HCT116 (cell line): ENCODE results near the gene DAP.

Experiments
- CBX3 ChIP-seq: IDR thresholded peaks from 2 replicates; pipeline ENCODE4 v1.6.1; 2012; ENCODE audit warnings: low read depth
- CEBPB ChIP-seq: IDR thresholded peaks from 2 replicates; pipeline ENCODE4 v1.6.1; 2012; ENCODE audit warnings: low read depth
- ELF1 ChIP-seq: IDR thresholded peaks from 2 replicates; pipeline ENCODE4 v1.6.1; 2012; ENCODE audit warnings: low read depth, borderline replicate concordance
- MAX ChIP-seq: IDR thresholded peaks from 2 replicates; pipeline ENCODE4 v1.6.1; 2012
- POLR2A ChIP-seq: IDR thresholded peaks from 2 replicates; pipeline ENCODE4 v1.7.0; 2011; ENCODE audit warnings: borderline replicate concordance; ENCODE audit not compliant: insufficient read depth, insufficient read length; ENCODE audit errors: extremely low read depth
- POLR2AphosphoS5 ChIP-seq: IDR thresholded peaks from 2 replicates; pipeline ENCODE4 v1.6.1; 2011; ENCODE audit warnings: mild to moderate bottlenecking, low read depth, low read length, moderate library complexity
- SIN3A ChIP-seq: IDR thresholded peaks from 2 replicates; pipeline ENCODE4 v1.6.1; 2012; ENCODE audit warnings: low read depth
- SP1 ChIP-seq: IDR thresholded peaks from 2 replicates; pipeline ENCODE4 v1.6.1; 2012; ENCODE audit warnings: low read depth
- SRF ChIP-seq: IDR thresholded peaks from 2 replicates; pipeline ENCODE4 v1.6.1; 2012; ENCODE audit warnings: low read depth
- YY1 ChIP-seq: IDR thresholded peaks from 2 replicates; pipeline ENCODE4 v1.6.1; 2011; ENCODE audit warnings: low read length, low read depth, moderate library complexity, mild to moderate bottlenecking; ENCODE audit not compliant: insufficient replicate concordance; ENCODE audit errors: extremely low read depth
- ZNF274 ChIP-seq: fragments of 200-500 bp; sonication (Bioruptor generic); IDR thresholded peaks from 2 replicates; pipeline ENCODE4 v1.6.1; 2014; ENCODE audit warnings: mild to moderate bottlenecking, low read depth, low read length, inconsistent platforms
- TF ChIP-seq, protein P1 (sequence below), 3 experiments: fragments of 200-600 bp in 1 of 3; sonication (generic) in 1 of 3; IDR thresholded peaks in 2 of 3; conservative IDR thresholded peaks in 1 of 3; 2 replicates each; pipeline ENCODE4 v1.5.1; 2012 to 2017; ENCODE audit warnings: low read depth in 2 of 3, low read length in 2 of 3, antibody characterized with exemption in 1 of 3, borderline replicate concordance in 1 of 3, control low read depth in 1 of 3, mild to moderate bottlenecking in 1 of 3, mixed read lengths in 1 of 3, mixed run types in 1 of 3, moderate library complexity in 1 of 3; ENCODE audit not compliant: insufficient read depth in 1 of 3
- TF ChIP-seq, protein P2 (sequence below): IDR thresholded peaks from 2 replicates; pipeline ENCODE4 v1.6.1; 2012; ENCODE audit warnings: low read depth

DNA sequence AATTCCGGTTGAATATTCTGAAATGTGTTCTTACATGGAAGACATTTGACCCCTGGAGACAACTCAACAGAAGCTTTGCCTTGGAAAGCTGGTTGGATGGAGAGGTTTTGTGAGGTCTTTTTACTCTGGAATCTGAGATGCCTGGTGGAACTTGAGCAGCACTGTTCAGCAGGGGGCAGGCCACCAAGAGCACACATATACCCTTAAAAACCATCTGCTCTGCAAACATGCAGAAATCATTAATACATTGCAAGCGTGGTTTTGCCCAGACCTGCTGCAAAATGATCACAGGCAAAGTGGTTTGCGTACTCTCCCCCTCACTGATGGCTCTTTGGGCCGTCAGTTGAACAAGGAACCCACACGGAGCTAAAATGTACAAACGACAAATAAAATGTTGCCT is 32.8 kb upstream of the DAP start:
- TF ChIP-seq, protein P1, sequence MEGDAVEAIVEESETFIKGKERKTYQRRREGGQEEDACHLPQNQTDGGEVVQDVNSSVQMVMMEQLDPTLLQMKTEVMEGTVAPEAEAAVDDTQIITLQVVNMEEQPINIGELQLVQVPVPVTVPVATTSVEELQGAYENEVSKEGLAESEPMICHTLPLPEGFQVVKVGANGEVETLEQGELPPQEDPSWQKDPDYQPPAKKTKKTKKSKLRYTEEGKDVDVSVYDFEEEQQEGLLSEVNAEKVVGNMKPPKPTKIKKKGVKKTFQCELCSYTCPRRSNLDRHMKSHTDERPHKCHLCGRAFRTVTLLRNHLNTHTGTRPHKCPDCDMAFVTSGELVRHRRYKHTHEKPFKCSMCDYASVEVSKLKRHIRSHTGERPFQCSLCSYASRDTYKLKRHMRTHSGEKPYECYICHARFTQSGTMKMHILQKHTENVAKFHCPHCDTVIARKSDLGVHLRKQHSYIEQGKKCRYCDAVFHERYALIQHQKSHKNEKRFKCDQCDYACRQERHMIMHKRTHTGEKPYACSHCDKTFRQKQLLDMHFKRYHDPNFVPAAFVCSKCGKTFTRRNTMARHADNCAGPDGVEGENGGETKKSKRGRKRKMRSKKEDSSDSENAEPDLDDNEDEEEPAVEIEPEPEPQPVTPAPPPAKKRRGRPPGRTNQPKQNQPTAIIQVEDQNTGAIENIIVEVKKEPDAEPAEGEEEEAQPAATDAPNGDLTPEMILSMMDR (IDR thresholded peaks at IDR 0.05 in 2 of 3, conservative IDR thresholded peaks at IDR 0.05 in 1 of 3; ENCODE audit: borderline replicate concordance in 1 of 3, insufficient read depth in 1 of 3, low read depth in 2 of 3, low read length in 2 of 3) = no peak
- TF ChIP-seq SP1 = no peak
- TF ChIP-seq, protein P2, sequence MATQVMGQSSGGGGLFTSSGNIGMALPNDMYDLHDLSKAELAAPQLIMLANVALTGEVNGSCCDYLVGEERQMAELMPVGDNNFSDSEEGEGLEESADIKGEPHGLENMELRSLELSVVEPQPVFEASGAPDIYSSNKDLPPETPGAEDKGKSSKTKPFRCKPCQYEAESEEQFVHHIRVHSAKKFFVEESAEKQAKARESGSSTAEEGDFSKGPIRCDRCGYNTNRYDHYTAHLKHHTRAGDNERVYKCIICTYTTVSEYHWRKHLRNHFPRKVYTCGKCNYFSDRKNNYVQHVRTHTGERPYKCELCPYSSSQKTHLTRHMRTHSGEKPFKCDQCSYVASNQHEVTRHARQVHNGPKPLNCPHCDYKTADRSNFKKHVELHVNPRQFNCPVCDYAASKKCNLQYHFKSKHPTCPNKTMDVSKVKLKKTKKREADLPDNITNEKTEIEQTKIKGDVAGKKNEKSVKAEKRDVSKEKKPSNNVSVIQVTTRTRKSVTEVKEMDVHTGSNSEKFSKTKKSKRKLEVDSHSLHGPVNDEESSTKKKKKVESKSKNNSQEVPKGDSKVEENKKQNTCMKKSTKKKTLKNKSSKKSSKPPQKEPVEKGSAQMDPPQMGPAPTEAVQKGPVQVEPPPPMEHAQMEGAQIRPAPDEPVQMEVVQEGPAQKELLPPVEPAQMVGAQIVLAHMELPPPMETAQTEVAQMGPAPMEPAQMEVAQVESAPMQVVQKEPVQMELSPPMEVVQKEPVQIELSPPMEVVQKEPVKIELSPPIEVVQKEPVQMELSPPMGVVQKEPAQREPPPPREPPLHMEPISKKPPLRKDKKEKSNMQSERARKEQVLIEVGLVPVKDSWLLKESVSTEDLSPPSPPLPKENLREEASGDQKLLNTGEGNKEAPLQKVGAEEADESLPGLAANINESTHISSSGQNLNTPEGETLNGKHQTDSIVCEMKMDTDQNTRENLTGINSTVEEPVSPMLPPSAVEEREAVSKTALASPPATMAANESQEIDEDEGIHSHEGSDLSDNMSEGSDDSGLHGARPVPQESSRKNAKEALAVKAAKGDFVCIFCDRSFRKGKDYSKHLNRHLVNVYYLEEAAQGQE = no peak
- TF ChIP-seq CBX3 = no peak
- no peak for TF ChIP-seq CEBPB
- no peak for TF ChIP-seq MAX
- no peak for TF ChIP-seq YY1
- no peak for TF ChIP-seq POLR2AphosphoS5
- TF ChIP-seq POLR2A = no peak
- no peak for TF ChIP-seq ELF1
- no peak for TF ChIP-seq ZNF274
- TF ChIP-seq SRF = no peak
- TF ChIP-seq SIN3A = no peak
